ENCODE measurements around the gene MPZL1. TPM values are rescaled to one million over a fixed set of nuclear protein-coding genes. Genes with fewer than 3 reads are reported as not detected.

The MPZL1 gene
- total RNA-seq, 3 donors from 2014 or later, result 95.6 to 117 (median 103) TPM

- DNase-seq, result no peak
- intact Hi-C loops (cut with DNase I, micrococcal nuclease), result no loop called here
- no peaks in the 10 kb centered on the region for H3K4me1 ChIP-seq (ENCODE audit: low read depth)
- H3K36me3 ChIP-seq (ENCODE audit: low read depth), result no peaks in the 10 kb centered on the region
- no peak for ATAC-seq
- H3K9me3 ChIP-seq, result no peaks in the 10 kb centered on the region
- TF ChIP-seq, protein P1, sequence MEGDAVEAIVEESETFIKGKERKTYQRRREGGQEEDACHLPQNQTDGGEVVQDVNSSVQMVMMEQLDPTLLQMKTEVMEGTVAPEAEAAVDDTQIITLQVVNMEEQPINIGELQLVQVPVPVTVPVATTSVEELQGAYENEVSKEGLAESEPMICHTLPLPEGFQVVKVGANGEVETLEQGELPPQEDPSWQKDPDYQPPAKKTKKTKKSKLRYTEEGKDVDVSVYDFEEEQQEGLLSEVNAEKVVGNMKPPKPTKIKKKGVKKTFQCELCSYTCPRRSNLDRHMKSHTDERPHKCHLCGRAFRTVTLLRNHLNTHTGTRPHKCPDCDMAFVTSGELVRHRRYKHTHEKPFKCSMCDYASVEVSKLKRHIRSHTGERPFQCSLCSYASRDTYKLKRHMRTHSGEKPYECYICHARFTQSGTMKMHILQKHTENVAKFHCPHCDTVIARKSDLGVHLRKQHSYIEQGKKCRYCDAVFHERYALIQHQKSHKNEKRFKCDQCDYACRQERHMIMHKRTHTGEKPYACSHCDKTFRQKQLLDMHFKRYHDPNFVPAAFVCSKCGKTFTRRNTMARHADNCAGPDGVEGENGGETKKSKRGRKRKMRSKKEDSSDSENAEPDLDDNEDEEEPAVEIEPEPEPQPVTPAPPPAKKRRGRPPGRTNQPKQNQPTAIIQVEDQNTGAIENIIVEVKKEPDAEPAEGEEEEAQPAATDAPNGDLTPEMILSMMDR (IDR thresholded peaks at IDR 0.05), result no peak
- H3K4me3 ChIP-seq, result no peak overlapping the region
Observed at GRCh38 chr1:167781558-167781957, 59.8 kb downstream of the MPZL1 start.

DNA sequence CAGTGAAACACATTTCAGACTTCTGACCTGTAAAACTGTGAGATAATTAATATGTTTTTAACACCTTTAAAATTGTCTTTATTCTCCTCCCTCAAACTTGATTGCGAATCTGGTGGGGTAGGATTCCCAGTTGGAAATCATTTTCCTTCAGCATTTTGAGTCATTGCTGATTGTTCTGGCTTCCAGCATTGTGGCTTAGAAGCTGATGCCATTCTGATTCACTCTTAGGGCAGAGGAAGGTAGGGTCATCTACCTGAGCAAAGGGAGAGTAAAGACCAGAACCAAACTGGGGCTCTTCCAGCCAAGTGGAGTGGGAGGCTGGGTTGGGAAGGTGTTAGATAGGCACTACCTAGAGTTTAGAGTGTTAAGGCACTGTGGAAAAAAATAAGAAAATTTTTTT lies 61.2 kb downstream of the MPZL1 start:
- TF ChIP-seq, protein P1 (IDR thresholded peaks at IDR 0.05), result no peak
- Histone ChIP-seq H3K4me1 (ENCODE audit: low read depth) (no peaks in the 10 kb centered on the region), H3K36me3 (ENCODE audit: low read depth) (no peaks in the 10 kb centered on the region), H3K4me3 (no peak overlapping the region), H3K9me3 (no peaks in the 10 kb centered on the region)
- intact Hi-C loops (cut with DNase I, micrococcal nuclease), result no loop called here
- ATAC-seq (no peak), DNase-seq (no peak)

- ATAC-seq (no peak), DNase-seq (no peak)
- Histone ChIP-seq H3K4me3 (no peak overlapping the region), H3K9me3 (no peaks in the 10 kb centered on the region), H3K4me1 (ENCODE audit: low read depth) (no peaks in the 10 kb centered on the region), H3K36me3 (ENCODE audit: low read depth) (no peaks in the 10 kb centered on the region)
- TF ChIP-seq, protein P1 (IDR thresholded peaks at IDR 0.05), result no peak
- intact Hi-C loops (cut with DNase I, micrococcal nuclease), result no loop called here
Observed at GRCh38 chr1:167784876-167785550, 63.2 kb downstream of the MPZL1 start.

- H3K4me1 ChIP-seq (ENCODE audit: low read depth), result no peaks in the 10 kb centered on the region
Observed at GRCh38 chr1:167786502-167786901, 64.7 kb downstream of the MPZL1 start.

GRCh38 chr1:167789501-167789900 lies 67.7 kb downstream of the MPZL1 start:
- Histone ChIP-seq H3K9me3 (no peaks in the 10 kb centered on the region), H3K4me1 (ENCODE audit: low read depth) (no peaks in the 10 kb centered on the region), H3K36me3 (ENCODE audit: low read depth) (no peaks in the 10 kb centered on the region), H3K4me3 (no peak overlapping the region)
- DNase-seq (no peak), ATAC-seq (no peak)
- intact Hi-C loops (cut with DNase I, micrococcal nuclease), result no loop called here
- TF ChIP-seq, protein P1 (IDR thresholded peaks at IDR 0.05), result no peak

More at GRCh38 chr1:167786502-167786901, 64.7 kb downstream of the MPZL1 start:
- TF ChIP-seq, protein P1 (IDR thresholded peaks at IDR 0.05), result no peak
- Histone ChIP-seq H3K4me3 (no peak overlapping the region), H3K9me3 (no peaks in the 10 kb centered on the region), H3K36me3 (ENCODE audit: low read depth) (no peaks in the 10 kb centered on the region)
- DNase-seq (no peak), ATAC-seq (no peak)
- intact Hi-C loops (cut with DNase I, micrococcal nuclease), result no loop called here

Data from mucosa of descending colon (tissue), 3 donors.